HEK293T (cell line): ENCODE measurements around the gene MROH9.

Source experiments
- ARNT ChIP-seq: fragments of 450-650 bp; IDR thresholded peaks from 2 replicates; pipeline ENCODE4 v1.6.1; 2017; ENCODE audit warnings: mild to moderate bottlenecking
- BHLHE40 ChIP-seq: fragments of 450-650 bp; IDR thresholded peaks from 2 replicates; pipeline ENCODE4 v1.6.1; 2016; ENCODE audit warnings: mild to moderate bottlenecking, moderate library complexity, borderline replicate concordance
- CTBP1 ChIP-seq: fragments of 450-650 bp; IDR thresholded peaks from 2 replicates; pipeline ENCODE4 v1.6.1; 2016; ENCODE audit warnings: borderline replicate concordance
- ELF4 ChIP-seq: fragments of 450-650 bp; IDR thresholded peaks from 2 replicates; pipeline ENCODE4 v1.6.1; 2017; ENCODE audit warnings: antibody characterized with exemption
- FOXA1 ChIP-seq: fragments of 450-650 bp; IDR thresholded peaks from 2 replicates; pipeline ENCODE4 v1.6.1; 2016; ENCODE audit warnings: mild to moderate bottlenecking
- FOXK2 ChIP-seq: fragments of 450-650 bp; IDR thresholded peaks from 2 replicates; pipeline ENCODE4 v1.6.1; 2016; ENCODE audit warnings: mild to moderate bottlenecking
- FOXM1 ChIP-seq: fragments of 450-650 bp; IDR thresholded peaks from 2 replicates; pipeline ENCODE4 v1.6.1; 2017; ENCODE audit warnings: mild to moderate bottlenecking, borderline replicate concordance
- HDGF ChIP-seq: fragments of 450-650 bp; IDR thresholded peaks from 2 replicates; pipeline ENCODE4 v1.6.1; 2017; ENCODE audit warnings: antibody characterized with exemption, borderline replicate concordance
- L3MBTL2 ChIP-seq: fragments of 450-650 bp; conservative IDR thresholded peaks from 2 replicates; pipeline ENCODE4 v1.6.1; 2016; ENCODE audit warnings: mild to moderate bottlenecking
- SUZ12 ChIP-seq: fragments of 450-650 bp; IDR thresholded peaks from 2 replicates; pipeline ENCODE4 v1.6.1; 2016; ENCODE audit warnings: mild to moderate bottlenecking
- TARDBP ChIP-seq: fragments of 450-650 bp; IDR thresholded peaks from 2 replicates; pipeline ENCODE4 v1.6.1; 2016
- TF ChIP-seq, protein P1 (sequence below): fragments of 450-650 bp; IDR thresholded peaks from 2 replicates; pipeline ENCODE4 v1.6.1; 2016

- TF ChIP-seq L3MBTL2 (no peak), TARDBP (no peak), ELF4 (no peak), FOXM1 (no peak), BHLHE40 (no peak), SUZ12 (no peak), FOXA1 (no peak), CTBP1 (no peak), FOXK2 (no peak), ARNT (no peak), HDGF (no peak)
- TF ChIP-seq, protein P1, sequence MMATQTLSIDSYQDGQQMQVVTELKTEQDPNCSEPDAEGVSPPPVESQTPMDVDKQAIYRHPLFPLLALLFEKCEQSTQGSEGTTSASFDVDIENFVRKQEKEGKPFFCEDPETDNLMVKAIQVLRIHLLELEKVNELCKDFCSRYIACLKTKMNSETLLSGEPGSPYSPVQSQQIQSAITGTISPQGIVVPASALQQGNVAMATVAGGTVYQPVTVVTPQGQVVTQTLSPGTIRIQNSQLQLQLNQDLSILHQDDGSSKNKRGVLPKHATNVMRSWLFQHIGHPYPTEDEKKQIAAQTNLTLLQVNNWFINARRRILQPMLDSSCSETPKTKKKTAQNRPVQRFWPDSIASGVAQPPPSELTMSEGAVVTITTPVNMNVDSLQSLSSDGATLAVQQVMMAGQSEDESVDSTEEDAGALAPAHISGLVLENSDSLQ, result no peak
Observed at GRCh38 chr1:170917373-170917772, 18.0 kb upstream of the MROH9 start.
